Non-pigmented ciliary epithelial cell (primary cell): ENCODE results near the gene PRND.
"Not testable (repeated sequence)": the region's sequence is repeated elsewhere in the genome, so short reads cannot be mapped to it uniquely, and the experiment has no call there.

Source experiments
- DNase-seq: peaks from one replicate; pipeline ENCODE4 v3.0.0-alpha.2; 2010; ENCODE audit warnings: low read depth

PRND gene, protein sequence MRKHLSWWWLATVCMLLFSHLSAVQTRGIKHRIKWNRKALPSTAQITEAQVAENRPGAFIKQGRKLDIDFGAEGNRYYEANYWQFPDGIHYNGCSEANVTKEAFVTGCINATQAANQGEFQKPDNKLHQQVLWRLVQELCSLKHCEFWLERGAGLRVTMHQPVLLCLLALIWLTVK

GRCh38 chr20:4721719-4722118, at the start of gene PRND:
Gene PRND (plus strand): TSS chr20:4721909. CDS start chr20:4724552, 2,643 bp downstream.
- no peak for DNase-seq

DNA sequence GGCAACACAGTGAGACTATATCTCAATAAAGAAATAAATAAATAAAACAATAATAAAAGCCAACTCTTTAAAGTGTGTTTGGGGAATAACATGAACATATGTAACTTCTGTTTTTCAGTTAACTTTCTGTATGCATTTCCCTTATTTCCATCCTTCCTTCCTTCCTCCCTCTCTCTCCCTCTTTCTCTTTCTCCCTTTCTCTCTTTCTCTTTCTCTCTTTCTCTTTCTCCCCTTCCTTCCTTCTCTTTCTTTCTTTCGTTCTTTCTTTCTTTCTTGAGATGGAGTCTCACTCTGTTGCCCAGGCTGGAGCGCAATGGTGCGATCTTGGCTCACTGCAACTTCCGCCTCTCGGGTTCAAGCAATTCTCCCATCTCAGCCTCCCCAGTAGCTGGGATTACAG, 48.8 kb upstream of the PRND start:
- no peak for DNase-seq

- DNase-seq, result no peak
Measured at GRCh38 chr20:4673371-4674001, 48.2 kb upstream of the PRND start.

GRCh38 chr20:4674672-4675071, 47.0 kb upstream of the PRND start:
- DNase-seq, result no peak

DNA sequence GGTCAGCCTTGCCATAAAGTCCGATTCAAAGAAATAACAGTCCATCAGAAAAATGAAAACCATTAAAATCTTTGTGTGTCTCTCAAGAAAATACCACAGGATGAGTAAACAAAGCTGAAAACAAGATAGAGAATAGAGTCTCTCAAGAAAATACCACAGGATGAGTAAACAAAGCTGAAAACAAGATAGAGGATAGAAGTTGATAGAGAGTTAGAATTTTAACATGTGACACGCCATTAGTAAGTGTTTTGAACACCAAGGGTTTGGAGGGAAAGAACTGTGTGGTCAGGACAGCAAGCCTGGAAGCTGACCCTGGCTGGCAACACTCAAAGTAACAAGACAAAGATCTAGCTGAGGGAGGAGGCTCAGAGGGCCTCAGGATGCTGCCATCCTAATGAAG, 43.9 kb upstream of the PRND start:
- no peak for DNase-seq

DNA sequence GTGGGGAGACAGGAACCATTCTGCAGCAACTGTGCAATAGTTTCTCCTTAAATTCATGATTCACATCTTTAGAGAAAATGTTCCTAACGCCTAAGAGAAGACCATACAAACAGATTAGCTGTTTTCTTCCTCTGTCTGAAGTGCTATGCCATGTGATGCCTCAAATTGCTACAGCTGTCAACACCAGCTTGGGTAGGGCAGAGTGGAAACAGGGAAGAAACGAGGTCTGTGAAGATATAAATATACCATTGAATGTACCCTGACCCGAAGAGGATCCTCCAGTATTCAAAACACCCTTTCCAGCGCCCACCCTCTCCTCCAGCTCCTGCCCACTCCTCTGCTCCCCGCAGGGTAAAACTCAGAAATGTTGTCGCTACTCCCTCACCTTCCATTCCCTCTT, 40.3 kb upstream of the PRND start:
- no peak for DNase-seq

DNA sequence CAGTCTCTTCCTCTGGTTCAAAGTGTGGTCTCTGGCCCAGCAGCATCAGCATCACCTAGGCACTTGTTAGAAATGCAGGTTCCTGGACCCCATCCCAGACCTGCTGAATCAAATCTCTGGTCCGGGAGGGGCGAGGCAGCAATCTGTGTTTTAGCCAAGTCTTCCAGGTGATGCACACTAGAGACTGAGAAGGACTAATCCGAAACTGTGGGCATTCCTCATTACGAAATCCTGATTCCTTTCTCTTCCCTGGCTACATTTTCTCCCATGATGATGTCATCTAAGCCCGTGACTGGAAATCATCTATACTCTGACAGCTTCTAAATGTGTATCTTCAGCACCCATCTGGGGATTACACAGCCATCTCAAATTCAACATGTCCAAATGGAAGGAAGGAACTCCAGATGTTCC, 39.7 kb upstream of the PRND start:
- DNase-seq, result no peak

DNA sequence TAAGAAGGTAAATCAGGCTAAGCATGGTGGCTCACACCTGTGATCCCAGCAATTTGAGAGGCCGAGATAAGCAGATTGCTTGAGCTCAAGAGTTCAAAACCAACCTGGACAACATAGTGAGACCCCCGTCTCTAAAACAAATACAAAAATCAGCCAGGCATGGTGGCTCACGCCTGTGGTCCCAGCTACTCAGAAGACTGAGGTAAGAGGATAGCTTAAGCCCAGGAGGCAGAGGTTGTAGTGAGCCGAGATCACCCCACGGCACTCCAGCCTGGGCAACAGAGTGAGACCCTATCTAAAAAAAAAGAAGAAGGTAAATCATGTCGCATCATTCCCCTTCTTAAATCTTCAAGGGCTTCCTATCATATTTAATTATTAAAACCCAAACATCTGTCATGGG, 39.0 kb upstream of the PRND start:
- DNase-seq, result no peak

DNA sequence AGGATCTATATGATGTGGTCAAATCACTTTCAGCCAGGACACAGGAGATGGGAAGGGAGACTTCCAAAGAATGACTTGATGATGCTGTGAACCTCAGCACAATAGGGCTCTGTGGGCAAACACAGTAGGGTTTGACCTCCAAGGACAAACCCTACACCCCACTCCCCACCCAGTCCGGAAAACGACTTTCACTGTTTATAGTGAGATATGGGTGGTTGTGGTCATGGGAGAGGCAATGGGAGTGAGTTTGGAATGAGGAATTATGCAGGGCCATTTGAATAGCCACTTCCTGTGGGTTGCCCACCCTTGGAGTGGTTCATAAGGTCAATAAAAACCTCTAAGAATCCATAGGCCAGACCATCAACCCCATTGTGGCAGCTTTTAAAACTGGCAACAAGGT, 38.4 kb upstream of the PRND start:
- DNase-seq, result no peak

DNA sequence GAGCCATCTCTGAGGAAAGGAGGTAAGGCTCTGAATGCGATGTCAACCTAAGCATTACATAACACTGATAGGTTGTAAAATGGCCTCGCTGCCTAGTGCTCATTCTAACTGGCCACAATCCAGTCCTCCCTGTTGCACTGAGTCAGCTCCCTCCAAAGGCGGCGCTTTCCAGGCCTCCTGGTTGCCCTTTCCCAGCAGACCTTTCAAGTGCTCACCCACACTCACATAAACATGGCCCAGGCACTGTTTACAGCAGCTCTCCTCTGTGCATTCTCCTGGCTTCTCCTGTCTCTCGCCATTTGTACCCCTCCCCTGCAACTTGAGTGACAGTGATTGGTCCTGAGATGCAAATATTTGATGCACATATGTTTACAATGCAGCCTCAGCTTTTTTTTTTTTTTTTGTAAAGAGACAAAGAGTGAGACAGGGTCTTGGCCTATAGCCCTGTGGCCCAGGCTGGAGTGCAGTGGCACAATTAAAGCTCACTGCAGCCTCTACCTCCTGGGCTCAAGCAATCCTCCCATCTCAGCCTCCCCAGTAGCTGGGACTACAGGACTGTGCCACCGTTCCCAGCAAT, 36.8 kb upstream of the PRND start:
- no peak for DNase-seq

DNA sequence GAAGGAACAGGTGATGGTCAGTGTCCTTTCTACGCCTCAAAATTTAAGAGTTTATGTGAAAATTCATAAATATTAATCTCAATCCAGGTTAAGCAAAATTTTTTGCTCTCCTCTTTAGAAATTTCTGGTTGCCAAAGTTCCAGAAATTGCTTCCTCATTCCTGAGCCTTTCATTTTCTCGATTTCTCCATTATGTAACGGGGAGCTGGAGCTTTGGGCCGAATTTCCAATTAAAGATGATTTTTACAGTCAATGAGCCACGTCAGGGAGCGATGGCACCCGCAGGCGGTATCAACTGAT, 35.8 kb upstream of the PRND start:
- no peak for DNase-seq

- DNase-seq, result no peak
Measured at GRCh38 chr20:4688305-4688704, 33.4 kb upstream of the PRND start.

DNA sequence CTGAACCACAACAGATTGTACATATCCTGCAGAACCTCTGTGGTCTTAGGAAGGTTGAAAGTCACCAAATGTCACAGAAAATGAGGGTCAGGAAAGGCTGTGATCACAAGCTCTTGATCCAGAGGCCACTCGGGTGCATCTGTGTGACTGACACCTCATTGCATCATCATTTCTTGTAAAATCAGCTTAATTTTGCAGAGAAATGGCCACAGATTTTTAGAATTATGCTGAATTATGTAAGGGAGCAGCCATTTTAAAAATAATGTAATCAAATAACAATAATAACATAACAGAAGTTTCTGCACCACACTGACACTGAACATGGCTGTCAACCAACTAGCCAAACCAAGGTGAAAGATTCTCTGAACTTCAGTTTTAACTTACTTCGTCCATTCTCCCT, 32.5 kb upstream of the PRND start:
- no peak for DNase-seq

GRCh38 chr20:4691753-4692152, 30.0 kb upstream of the PRND start:
- DNase-seq, result no peak

DNA sequence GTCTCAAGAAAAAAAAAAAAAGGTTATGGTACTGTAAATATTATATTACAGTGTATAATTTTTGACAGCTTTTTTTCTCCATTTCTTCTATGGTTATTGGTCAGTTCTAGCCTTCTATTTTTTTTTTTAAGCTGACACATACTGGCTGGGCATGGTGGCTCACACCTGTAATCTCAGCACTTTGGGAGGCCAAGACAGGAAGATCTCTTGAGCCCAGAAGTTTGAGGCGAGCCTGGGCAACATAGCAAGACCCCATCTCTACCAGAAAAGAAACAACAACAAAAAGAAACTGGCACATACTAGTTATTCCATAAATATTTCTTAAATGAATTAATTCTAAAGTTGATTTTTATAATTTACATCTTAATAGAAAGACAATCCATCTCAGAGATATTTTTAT, 27.6 kb upstream of the PRND start:
- DNase-seq, result no peak

- no peak for DNase-seq
Measured at GRCh38 chr20:4697189-4697830, 24.4 kb upstream of the PRND start.

GRCh38 chr20:4697831-4698221, 23.9 kb upstream of the PRND start:
- no peak for DNase-seq

DNA sequence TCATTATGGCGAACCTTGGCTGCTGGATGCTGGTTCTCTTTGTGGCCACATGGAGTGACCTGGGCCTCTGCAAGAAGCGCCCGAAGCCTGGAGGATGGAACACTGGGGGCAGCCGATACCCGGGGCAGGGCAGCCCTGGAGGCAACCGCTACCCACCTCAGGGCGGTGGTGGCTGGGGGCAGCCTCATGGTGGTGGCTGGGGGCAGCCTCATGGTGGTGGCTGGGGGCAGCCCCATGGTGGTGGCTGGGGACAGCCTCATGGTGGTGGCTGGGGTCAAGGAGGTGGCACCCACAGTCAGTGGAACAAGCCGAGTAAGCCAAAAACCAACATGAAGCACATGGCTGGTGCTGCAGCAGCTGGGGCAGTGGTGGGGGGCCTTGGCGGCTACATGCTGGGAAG, 22.5 kb upstream of the PRND start:
- DNase-seq, result no peak

DNA sequence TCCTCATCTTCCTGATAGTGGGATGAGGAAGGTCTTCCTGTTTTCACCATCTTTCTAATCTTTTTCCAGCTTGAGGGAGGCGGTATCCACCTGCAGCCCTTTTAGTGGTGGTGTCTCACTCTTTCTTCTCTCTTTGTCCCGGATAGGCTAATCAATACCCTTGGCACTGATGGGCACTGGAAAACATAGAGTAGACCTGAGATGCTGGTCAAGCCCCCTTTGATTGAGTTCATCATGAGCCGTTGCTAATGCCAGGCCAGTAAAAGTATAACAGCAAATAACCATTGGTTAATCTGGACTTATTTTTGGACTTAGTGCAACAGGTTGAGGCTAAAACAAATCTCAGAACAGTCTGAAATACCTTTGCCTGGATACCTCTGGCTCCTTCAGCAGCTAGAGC, 21.8 kb upstream of the PRND start:
- no peak for DNase-seq

- DNase-seq, result no peak
Measured at GRCh38 chr20:4702562-4703280, 19.0 kb upstream of the PRND start.

GRCh38 chr20:4703281-4703676, 18.4 kb upstream of the PRND start:
- DNase-seq, result no peak

DNA sequence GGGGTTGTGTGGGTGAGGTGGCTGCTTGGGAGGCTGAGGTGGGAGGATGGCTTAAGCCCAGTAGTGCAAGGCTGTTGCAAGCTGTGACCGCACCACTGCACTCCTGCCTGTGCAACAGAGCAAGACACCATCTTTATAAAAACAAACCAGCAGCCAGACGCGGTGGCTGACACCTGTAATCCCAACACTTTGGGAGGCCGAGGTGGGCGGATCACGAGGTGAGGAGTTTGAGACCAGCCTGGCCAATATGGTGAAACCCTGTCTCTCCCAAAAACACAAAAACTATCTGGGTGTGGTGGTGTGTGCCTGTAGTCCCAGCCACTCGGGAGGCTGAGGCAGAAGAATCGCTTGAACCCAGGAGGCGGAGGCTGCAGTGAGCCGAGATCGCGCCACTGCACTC, 14.8 kb upstream of the PRND start:
- DNase-seq, result not testable (repeated sequence)

DNA sequence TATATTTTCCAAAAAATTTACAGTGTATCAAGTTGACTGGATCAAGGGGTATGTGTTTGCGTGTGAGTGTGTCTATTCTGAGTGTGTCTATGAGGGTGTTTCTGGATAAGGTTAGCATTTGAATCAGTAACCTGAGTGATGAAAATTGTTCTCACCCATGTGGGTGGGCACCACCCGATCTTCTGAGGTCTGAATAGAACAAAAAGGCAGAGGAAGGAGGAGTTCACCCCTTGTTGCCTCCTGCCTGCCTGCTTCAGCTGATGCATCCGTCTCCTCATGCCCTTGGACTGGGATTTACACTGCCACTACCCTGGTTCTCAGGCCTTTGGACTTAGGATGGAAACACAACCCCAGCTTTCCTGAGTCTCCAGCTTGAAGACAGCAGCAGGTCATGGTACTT, 13.7 kb upstream of the PRND start:
- no peak for DNase-seq
